Dedifferentiated amniotic fluid mesenchymal stem cell (primary cell): ENCODE data around the gene SHD.

Experiments
- DNase-seq: peaks from one replicate; pipeline ENCODE4 v3.0.0-alpha.2; 2016; ENCODE audit errors: extremely low spot score

The SHD gene

DNA sequence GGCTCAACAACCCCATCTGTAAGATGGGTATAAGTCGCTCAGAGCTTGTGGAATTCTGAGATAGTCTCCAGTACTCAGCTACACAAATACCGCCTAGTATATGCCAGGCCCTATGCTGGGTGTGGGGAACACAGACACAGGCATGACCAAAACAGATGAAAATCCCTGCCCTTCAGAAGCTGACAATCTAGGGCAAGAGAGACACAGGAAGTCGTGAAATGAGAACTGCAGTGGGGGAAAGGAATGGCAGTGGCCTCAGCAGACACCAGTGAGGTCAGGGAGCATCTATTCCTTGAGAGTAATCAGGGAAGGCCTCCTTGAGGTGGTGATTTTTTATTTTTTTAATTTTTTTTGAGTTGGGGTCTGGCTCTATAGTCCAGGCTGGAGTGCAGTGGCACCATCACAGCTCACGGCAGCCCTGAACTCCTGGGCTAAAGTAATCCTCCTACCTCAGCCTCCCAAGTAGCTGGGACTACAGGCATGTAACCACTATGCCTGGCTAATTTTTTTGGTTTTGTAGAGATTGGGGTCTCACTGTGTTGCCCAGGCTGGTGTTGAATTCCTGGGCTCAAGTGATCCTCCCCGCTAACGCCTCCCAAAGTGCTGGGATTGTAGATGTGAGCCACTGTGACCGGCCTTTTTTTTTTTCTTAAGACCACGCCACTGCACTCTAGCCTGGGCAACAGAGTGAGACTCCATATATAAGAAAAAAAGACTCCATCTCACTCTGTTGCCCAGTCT is 19.9 kb downstream of the SHD start:
- no peak for DNase-seq

DNA sequence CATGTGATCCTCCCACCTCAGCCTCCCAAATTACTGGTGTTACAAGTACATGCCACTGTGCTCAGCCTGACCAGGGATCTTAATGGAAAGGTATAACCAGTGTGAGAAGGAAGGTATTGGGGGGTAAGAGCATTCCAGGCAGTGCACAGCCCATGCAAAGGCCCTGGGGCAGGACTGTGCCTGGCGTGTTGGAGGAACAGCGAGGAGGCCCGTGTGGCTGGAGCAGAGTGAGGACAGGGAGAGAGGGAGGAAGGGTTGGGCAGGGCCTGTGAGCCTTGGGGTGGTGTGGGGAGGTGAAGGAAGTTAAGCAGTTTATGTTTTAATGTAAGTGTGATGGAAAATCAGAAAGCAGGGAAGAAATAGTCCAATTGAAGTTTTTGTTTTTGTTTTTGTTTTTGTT is 21.5 kb downstream of the SHD start:
- no peak for DNase-seq

- DNase-seq, result no peak
Measured at GRCh38 chr19:4301590-4302242, 22.6 kb downstream of the SHD start.

DNA sequence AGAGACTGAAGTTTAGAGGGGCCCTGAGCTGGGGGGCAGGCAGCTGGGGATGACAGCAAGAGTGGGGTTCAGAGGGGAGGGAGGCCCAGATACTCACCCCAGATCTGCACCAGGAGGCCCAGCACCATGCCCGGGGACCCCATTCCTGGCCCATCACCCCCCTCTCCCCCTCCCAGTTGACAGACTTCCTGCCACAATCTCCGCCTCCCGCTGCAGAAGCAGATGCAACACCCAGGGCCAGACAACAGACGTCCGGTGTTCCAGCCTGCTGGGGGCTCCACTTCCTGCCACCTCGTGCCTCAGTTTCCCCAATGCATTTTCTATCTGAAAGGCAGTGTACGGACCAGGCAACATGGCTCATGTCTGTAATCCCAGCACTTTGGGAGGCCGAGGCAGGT is 23.2 kb downstream of the SHD start, which contains the start of gene TMIGD2:
Gene TMIGD2 (minus strand): TSS at position 147 of the 398 bp plus-strand sequence. CDS start 4 bp downstream, at position 143.
- no peak for DNase-seq

DNA sequence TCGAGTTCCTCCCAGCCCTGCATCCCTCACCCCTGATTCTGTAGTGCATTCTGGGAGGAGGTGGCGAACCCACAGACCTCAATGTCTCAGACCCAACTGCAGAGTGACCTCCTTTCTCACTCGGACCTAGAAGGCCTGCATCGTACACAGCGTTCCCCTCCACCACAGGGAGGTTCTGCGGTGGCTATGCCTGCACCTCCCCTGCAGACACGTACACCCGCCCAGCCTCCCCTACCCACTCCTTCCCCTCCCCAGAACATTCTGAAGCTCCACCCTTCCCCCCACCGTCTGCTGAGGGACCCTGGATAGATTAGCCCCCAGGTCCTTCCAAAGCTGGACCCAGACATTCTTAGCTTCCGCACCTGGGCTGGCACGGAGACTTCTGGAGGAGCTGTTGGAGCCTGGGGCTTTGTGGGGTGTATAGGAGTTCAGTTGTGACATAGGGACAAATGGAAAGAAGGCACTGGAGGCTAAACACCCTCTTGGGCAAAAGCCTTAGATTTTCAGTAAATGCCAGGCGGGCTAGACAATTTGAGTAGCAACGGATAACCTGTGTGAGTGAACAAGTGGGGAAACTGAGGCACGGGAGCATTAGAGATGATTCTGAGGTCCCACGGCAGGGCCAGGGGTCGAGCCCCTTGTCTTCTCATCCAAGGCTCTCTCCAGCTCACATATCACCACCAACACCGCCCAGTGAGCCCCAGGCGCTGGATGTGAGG is 24.9 kb downstream of the SHD start:
- no peak for DNase-seq

GRCh38 chr19:4304538-4305256 is 25.6 kb downstream of the SHD start, which contains the start of gene FSD1:
TSS of gene FSD1 (plus strand) at chr19:4304598. CDS start at chr19:4304747, 149 bp downstream.
- DNase-seq, result no peak

GRCh38 chr19:4305257-4305612 is 26.2 kb downstream of the SHD start:
- DNase-seq, result no peak

GRCh38 chr19:4305659-4306058 is 26.6 kb downstream of the SHD start:
- no peak for DNase-seq

- no peak for DNase-seq
Measured at GRCh38 chr19:4310247-4311121, 31.4 kb downstream of the SHD start.

DNA sequence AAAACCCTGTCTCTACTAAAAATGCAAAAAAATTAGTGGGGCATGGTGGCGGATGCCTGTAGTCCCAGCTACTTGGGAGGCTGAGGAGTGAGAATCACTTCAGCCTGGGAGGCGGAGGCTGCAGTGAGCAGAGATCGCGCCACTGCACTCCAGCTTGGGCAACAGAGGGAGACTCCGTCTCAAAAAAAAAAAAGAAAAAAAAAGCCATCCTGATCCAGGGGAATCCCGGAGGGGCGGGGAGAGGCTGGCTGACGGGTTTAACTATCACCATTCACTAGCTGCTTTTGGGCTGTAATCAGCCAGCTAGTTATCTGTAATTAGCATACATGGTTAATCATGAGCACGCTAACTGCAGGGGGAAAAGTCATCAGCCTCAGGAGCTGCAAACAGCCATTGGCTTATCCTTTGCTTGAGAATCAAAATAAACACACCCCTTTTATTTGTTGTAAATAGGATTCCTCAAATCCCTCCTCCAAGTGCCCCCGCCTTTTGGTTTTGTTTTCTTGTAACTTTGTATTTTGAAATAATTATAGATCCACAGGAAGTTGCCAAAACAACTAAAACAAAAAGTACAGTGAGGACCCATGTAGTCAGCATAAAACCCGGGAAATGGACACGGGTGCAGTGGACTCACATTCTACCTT is 34.9 kb downstream of the SHD start:
- no peak for DNase-seq

DNA sequence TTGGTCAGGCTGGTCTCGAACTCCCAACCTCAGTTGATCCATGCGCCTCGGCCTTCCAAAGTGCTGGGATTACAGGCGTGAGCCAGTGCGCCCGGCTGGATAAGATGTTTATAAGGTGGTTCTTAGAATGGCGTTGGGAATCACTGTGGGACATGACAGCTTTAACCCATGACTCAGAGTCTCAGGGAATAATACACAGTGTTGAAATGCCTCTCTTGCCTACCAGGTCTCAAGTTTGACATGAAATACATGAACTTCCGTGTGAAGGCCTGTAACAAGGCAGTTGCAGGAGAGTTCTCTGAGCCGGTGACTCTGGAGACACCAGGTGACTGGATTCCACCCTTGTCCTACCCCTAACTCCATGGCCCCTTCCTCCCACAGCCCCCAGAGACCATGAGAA is 37.9 kb downstream of the SHD start:
- no peak for DNase-seq

DNA sequence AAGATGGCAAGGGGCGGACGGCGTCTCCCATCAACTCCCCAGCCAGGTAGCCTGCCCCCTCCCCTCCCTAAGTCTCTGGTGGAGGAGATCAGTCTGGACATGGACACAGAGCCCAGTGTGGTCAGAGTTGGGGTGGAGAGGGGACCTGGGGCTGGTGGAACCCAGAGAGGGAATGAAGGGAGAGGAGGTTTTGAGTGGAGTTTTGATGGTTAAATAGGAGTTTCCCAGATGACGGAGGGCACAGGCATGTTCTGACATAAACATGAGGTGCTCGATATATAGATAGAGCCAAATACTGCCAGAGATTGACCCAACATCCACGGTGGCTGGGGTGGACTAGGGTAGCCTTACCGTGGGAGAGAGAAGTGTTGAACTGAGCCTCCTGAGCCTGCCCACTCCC is 39.4 kb downstream of the SHD start:
- no peak for DNase-seq

DNA sequence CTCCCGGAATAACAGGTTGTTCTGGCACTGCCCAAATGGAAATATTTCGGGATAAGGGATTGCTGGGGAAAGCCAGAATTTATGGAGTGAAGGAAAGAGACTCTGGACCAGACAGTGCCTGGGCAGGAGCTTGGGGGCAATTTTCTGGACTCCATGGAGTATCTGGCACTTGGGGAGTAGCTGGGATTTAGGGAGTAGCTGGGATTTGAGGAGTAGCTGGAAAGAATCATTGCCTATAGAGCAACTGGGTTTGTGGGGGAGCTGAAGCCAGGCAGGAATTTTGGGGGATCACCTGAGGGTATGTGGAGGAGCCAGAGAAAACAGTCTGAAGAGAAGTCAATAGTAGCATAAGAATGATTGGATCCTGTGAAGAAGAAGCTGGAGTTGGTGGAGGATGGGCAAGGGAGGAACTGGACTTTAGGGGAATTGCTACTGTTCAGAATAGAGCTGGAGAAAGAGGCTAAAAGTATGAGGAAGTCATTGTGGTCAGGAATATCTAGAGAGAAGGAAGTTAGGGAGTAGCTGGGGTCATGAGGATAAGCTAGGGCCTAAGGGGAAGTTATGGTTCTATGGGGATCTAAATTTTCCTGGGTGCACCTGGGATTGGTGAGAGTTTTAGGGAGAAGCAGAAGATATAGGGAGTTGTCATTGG is 40.1 kb downstream of the SHD start:
- DNase-seq, result no peak

- no peak for DNase-seq
Measured at GRCh38 chr19:4320419-4320818, 41.4 kb downstream of the SHD start.

DNA sequence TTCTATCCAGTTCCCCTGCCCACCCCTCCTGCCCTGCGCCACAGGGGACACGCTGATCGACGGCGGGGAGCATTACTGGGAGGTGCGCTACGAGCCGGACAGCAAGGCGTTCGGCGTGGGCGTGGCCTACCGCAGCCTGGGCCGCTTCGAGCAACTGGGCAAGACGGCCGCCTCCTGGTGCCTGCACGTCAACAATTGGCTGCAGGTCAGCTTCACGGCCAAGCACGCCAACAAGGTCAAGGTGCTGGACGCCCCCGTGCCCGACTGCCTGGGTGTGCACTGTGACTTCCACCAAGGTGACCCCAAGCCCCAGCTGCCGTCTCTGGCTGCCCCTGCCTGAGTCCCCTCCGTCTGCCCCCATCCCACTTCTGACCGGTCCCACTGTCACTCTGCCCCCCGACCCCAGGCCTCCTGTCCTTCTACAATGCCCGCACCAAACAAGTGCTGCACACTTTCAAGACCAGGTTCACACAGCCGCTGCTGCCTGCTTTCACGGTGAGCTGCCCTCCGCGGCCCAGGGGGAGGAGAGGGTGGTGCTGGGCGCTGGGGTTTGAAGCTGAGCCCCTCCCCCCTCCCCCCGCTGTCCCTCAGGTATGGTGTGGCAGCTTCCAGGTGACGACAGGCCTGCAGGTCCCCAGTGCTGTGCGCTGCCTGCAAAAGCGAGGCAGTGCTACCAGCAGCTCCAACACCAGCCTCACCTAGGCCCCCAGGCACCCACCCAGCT is 44.0 kb downstream of the SHD start:
- no peak for DNase-seq

DNA sequence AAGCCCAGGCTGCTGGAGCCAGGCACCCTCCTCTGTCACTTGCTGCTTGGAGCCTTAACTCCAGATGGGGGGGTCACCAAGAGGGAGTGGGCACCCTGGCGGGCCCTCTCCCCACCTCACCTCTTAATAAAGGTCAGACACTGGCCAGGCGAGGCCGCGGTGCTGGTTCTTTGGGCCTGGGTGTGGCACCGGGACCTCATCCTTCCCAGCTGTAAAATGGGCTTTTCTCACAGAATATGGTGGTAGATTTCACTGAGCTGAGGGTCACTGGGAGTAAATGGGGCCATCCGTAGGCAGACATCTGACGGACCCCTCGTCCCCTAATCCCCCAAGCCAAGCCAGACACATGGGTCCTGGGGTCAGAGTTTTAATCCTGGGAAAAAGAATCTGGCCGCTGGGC is 44.6 kb downstream of the SHD start:
- no peak for DNase-seq

GRCh38 chr19:4324228-4324627 is 45.2 kb downstream of the SHD start:
- no peak for DNase-seq

GRCh38 chr19:4326215-4326836 is 47.3 kb downstream of the SHD start:
- DNase-seq, result no peak

GRCh38 chr19:4326837-4327251 is 47.8 kb downstream of the SHD start:
- DNase-seq, result no peak
